PC-3 (cell line): ENCODE measurements around the gene FAM25A. TPM values are rescaled to one million over a fixed set of nuclear protein-coding genes. Genes with fewer than 3 reads are reported as not detected.
"Not testable (repeated sequence)": the region's sequence is repeated elsewhere in the genome, so short reads cannot be mapped to it uniquely, and the experiment has no call there.

Experiments
- ATAC-seq: fragments of 200-7000 bp; cut with Tn5 transposase; 2 replicates; pipeline ENCODE4 v1.9.1; 2020; ENCODE audit warnings: mild to moderate bottlenecking, moderate library complexity
- BruUV-seq: library from RNA; stranded (reverse); fragments of 400-500 nt; replicated peaks from 2 replicates; lab custom pipeline; 2021; lab: Mats Ljungman, UMichigan
- CTCF ChIA-PET: fragments of 300-600 bp; sonication (Branson Sonifier 250); formaldehyde crosslinking; loops from one replicate; lab custom pipeline; 2022; ENCODE audit warnings: antibody characterized with exemption; lab: Charles Lee
- POLR2A ChIA-PET: fragments of 300-600 bp; sonication (Branson Sonifier 250); formaldehyde crosslinking; loops from one replicate; lab custom pipeline; 2022; ENCODE audit warnings: antibody characterized with exemption; ENCODE audit not compliant: unreplicated experiment; lab: Charles Lee
- DNase-seq: peaks from one replicate; pipeline ENCODE4 v3.0.0-alpha.2; 2015
- H2AFZ ChIP-seq: fragments of 300-600 bp; sonication (generic); 2 replicates; pipeline ENCODE4 v1.6.0; 2016; ENCODE audit warnings: antibody characterized with exemption, low read length
- H3F3A ChIP-seq: fragments of 300-600 bp; sonication (generic); one replicate; pipeline ENCODE4 v1.6.0; 2017; ENCODE audit warnings: antibody characterized with exemption, low read length, control low read depth, mild to moderate bottlenecking; ENCODE audit not compliant: unreplicated experiment
- H3K27ac ChIP-seq: fragments of 300-600 bp; sonication (generic); 2 replicates; pipeline ENCODE4 v1.5.1; 2016; ENCODE audit warnings: mild to moderate bottlenecking, low read length
- H3K27me3 ChIP-seq: fragments of 300-600 bp; sonication (generic); 2 replicates; pipeline ENCODE4 v1.6.1; 2016; ENCODE audit warnings: low read length, mixed read lengths
- H3K36me3 ChIP-seq: fragments of 300-600 bp; sonication (generic); 2 replicates; pipeline ENCODE4 v1.6.1; 2016; ENCODE audit warnings: low read depth, mixed run types, low read length, mixed read lengths
- H3K4me1 ChIP-seq: fragments of 300-600 bp; sonication (generic); 2 replicates; pipeline ENCODE4 v1.5.1; 2016; ENCODE audit warnings: low read length; ENCODE audit not compliant: insufficient read depth
- H3K4me2 ChIP-seq: fragments of 300-600 bp; sonication (generic); 2 replicates; pipeline ENCODE4 v1.6.0; 2016; ENCODE audit warnings: low read length
- H3K4me3 ChIP-seq: fragments of 300-600 bp; sonication (generic); 2 replicates; pipeline ENCODE4 v1.5.1; 2016; ENCODE audit warnings: mild to moderate bottlenecking, low read length, mixed read lengths
- H3K79me2 ChIP-seq: fragments of 300-600 bp; sonication (generic); 2 replicates; pipeline ENCODE4 v1.6.1; 2017; ENCODE audit warnings: low read length, mixed read lengths
- H3K9ac ChIP-seq: fragments of 300-600 bp; sonication (generic); 2 replicates; pipeline ENCODE4 v1.6.0; 2016; ENCODE audit warnings: mild to moderate bottlenecking, low read length
- H3K9me2 ChIP-seq: fragments of 300-600 bp; sonication (generic); replicated peaks from 2 replicates; pipeline ENCODE4 v1.6.1; 2016; ENCODE audit warnings: mixed run types, low read length, mixed read lengths
- H3K9me3 ChIP-seq: fragments of 300-600 bp; sonication (generic); 2 replicates; pipeline ENCODE4 v1.6.1; 2016; ENCODE audit warnings: low read length, mixed read lengths
- H4K20me1 ChIP-seq: fragments of 300-600 bp; sonication (generic); 2 replicates; pipeline ENCODE4 v1.6.1; 2016; ENCODE audit warnings: low read length, mixed read lengths
- CTCF ChIP-seq: fragments of 300-600 bp; sonication (generic); conservative IDR thresholded peaks from 2 replicates; pipeline ENCODE4 v1.5.1; 2017; ENCODE audit warnings: antibody characterized with exemption, low read depth, mild to moderate bottlenecking, low read length
- EZH2 ChIP-seq: fragments of 300-600 bp; sonication (generic); IDR thresholded peaks from one replicate; pipeline ENCODE4 v1.6.1; 2017; ENCODE audit warnings: antibody characterized with exemption, mild to moderate bottlenecking, low read length; ENCODE audit not compliant: unreplicated experiment
- EZH2phosphoT487 ChIP-seq: fragments of 300-600 bp; sonication (generic); IDR thresholded peaks from 2 replicates; pipeline ENCODE4 v1.6.1; 2018; ENCODE audit warnings: mild to moderate bottlenecking, antibody characterized with exemption, low read length, borderline replicate concordance
- intact Hi-C: fragments of 100-400 bp; cut with micrococcal nuclease; formaldehyde crosslinking; loops from 2 replicates; pipeline ENCODE4 v1.9.0; 2023
- total RNA-seq: library from RNA; depleted of rRNA; stranded (reverse); fragments of >200 nt; gene quantifications from 2 replicates; pipeline ENCODE4 v1.2.3, GENCODE V29; 2014

Gene FAM25A
- total RNA-seq, 1 experiment from 2014 or later: 11.4 TPM

- intact Hi-C loops: no loop called here
- no peak overlapping the region for H3K9ac ChIP-seq
Observed at GRCh38 chr10:86979977-86980448, 40.1 kb upstream of the FAM25A start.

GRCh38 chr10:86981020-86981419 is 39.1 kb upstream of the FAM25A start:
- DNase-seq: not testable (repeated sequence)

More at GRCh38 chr10:86979977-86980448, 40.1 kb upstream of the FAM25A start:
- ATAC-seq (no peak), DNase-seq (no peak)
- TF ChIP-seq EZH2 (no peak), EZH2phosphoT487 (no peak), CTCF (no peak)
- H4K20me1 ChIP-seq: no peaks in the 10 kb centered on the region
- BruUV-seq: no TSS peak
- H3K79me2 ChIP-seq: no peaks in the 10 kb centered on the region
- no peaks in the 10 kb centered on the region for H3K36me3 ChIP-seq
- no peak overlapping the region for H3K27ac ChIP-seq
- H3K4me2 ChIP-seq: no peak overlapping the region
- POLR2A ChIA-PET: no interaction called here
- H3K4me1 ChIP-seq: peaks cover 11% of the 10 kb centered on the region
- no peak overlapping the region for H3K4me3 ChIP-seq
- H3K9me3 ChIP-seq: no peaks in the 10 kb centered on the region
- H2AFZ ChIP-seq: no peak overlapping the region
- H3K27me3 ChIP-seq: no peaks in the 10 kb centered on the region
- CTCF ChIA-PET: no interaction called here
- no peaks in the 10 kb centered on the region for H3F3A ChIP-seq
- H3K9me2 ChIP-seq: no peaks in the 10 kb centered on the region

GRCh38 chr10:86981716-86982115 is 38.4 kb upstream of the FAM25A start:
- ATAC-seq: no peak
- Histone ChIP-seq H3K79me2 (no peaks in the 10 kb centered on the region), H4K20me1 (no peaks in the 10 kb centered on the region), H3K9me2 (no peaks in the 10 kb centered on the region), H3K4me1 (peaks cover 10% of the 10 kb centered on the region), H3K36me3 (no peaks in the 10 kb centered on the region), H3F3A (no peaks in the 10 kb centered on the region), H3K27ac (no peak overlapping the region), H3K27me3 (no peaks in the 10 kb centered on the region), H3K4me2 (no peak overlapping the region), H3K9me3 (no peaks in the 10 kb centered on the region), H2AFZ (no peak overlapping the region), H3K4me3 (no peak overlapping the region), H3K9ac (no peak overlapping the region)
- no peak for DNase-seq
- intact Hi-C loops: no loop called here
- CTCF ChIA-PET: no interaction called here
- no TSS peak for BruUV-seq
- POLR2A ChIA-PET: no interaction called here
- TF ChIP-seq EZH2phosphoT487: no peak
- no peak for TF ChIP-seq EZH2
- TF ChIP-seq CTCF: no peak

More at GRCh38 chr10:86981020-86981419, 39.1 kb upstream of the FAM25A start:
- H3F3A ChIP-seq, CTCF ChIA-PET, H3K4me2 ChIP-seq, BruUV-seq, H3K9me2 ChIP-seq, ATAC-seq, POLR2A ChIA-PET, H3K36me3 ChIP-seq, H3K79me2 ChIP-seq, H4K20me1 ChIP-seq, H3K27ac ChIP-seq, H3K4me3 ChIP-seq, H3K9ac ChIP-seq, intact Hi-C loops, H2AFZ ChIP-seq, H3K27me3 ChIP-seq, H3K9me3 ChIP-seq: not testable (repeated sequence)
- H3K4me1 ChIP-seq: peaks cover 10% of the 10 kb centered on the region

GRCh38 chr10:86984498-86984897 is 35.6 kb upstream of the FAM25A start:
- H3K4me3 ChIP-seq, H3K4me1 ChIP-seq, H2AFZ ChIP-seq, BruUV-seq, H3F3A ChIP-seq, DNase-seq, H3K27ac ChIP-seq, H3K4me2 ChIP-seq, H4K20me1 ChIP-seq, H3K27me3 ChIP-seq, H3K36me3 ChIP-seq, CTCF ChIA-PET, H3K79me2 ChIP-seq, H3K9me2 ChIP-seq, H3K9ac ChIP-seq, intact Hi-C loops, POLR2A ChIA-PET, ATAC-seq, H3K9me3 ChIP-seq: not testable (repeated sequence)
